GM12874 (cell line): ENCODE measurements around the gene SIK3.

Experiments used
- CTCF ChIP-seq: IDR thresholded peaks from 2 replicates; pipeline ENCODE4 v1.5.1; 2011; ENCODE audit warnings: low read depth, mild to moderate bottlenecking, control low read depth, low read length, moderate library complexity; ENCODE audit not compliant: insufficient read depth

Gene SIK3

GRCh38 chr11:116836632-116836991, 261.6 kb downstream of the SIK3 start:
- TF ChIP-seq CTCF: no peak

- TF ChIP-seq CTCF: peak; percentile 83
Observed at GRCh38 chr11:116835791-116836631, 262.2 kb downstream of the SIK3 start.

GRCh38 chr11:116835042-116835772, 263.0 kb downstream of the SIK3 start:
- TF ChIP-seq CTCF: no peak

- no peak for TF ChIP-seq CTCF
Observed at GRCh38 chr11:116833816-116834534, 264.3 kb downstream of the SIK3 start.

GRCh38 chr11:116833491-116833815, 264.8 kb downstream of the SIK3 start:
- no peak for TF ChIP-seq CTCF

- no peak for TF ChIP-seq CTCF
Observed at GRCh38 chr11:116832350-116833290, 265.6 kb downstream of the SIK3 start.
